ENCODE measurements around the gene TRIM71.
"Not testable (repeated sequence)": the region's sequence is repeated elsewhere in the genome, so short reads cannot be mapped to it uniquely, and the experiment has no call there.

The TRIM71 gene

GRCh38 chr3:32820430-32820829 is 2.6 kb downstream of the TRIM71 start:
- no peak for DNase-seq

- DNase-seq: no peak
Measured at GRCh38 chr3:32820971-32821685, 3.3 kb downstream of the TRIM71 start.

GRCh38 chr3:32821686-32822296 is 4.0 kb downstream of the TRIM71 start:
- DNase-seq: no peak

DNA sequence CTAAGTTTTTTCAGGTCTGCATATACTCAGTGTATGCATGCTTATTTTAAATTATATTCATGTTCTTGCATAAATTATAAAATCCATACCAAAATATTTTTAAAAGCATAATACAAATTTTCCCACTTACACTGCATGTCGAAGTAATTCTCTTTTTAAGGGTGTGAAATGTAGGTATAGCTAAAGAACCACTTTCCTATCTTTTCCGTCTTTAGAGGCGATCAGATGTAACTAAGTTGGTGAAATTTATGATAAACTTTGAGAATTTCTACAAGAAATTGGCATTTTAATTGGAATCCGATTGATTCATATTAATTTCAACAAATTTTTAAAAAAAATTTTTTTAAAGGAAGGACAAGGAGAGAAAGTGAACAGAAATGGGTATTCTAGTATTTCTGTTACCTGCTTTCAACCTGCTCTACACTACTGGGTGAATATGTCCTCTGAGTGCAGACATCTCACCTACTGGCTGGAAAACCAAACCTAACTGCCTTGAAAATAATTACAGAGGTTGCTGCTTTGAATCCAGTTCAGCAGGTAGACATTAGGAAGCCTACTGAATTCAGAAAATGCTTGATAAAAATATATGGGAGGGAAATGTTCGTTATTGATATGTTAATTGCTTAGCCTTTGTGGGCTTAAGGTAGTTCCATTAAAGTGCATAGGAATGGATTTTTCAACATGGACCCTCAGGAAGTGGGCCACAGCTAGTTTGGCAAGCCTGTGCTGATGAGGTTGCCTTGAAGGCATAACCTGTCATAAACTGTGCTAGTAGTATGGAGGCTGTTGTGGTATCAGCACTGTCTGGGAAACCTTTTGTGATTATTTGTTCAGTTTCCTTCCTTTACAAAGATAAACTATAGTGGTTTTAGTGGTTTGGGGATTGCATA is 5.1 kb downstream of the TRIM71 start:
- DNase-seq: no peak

DNA sequence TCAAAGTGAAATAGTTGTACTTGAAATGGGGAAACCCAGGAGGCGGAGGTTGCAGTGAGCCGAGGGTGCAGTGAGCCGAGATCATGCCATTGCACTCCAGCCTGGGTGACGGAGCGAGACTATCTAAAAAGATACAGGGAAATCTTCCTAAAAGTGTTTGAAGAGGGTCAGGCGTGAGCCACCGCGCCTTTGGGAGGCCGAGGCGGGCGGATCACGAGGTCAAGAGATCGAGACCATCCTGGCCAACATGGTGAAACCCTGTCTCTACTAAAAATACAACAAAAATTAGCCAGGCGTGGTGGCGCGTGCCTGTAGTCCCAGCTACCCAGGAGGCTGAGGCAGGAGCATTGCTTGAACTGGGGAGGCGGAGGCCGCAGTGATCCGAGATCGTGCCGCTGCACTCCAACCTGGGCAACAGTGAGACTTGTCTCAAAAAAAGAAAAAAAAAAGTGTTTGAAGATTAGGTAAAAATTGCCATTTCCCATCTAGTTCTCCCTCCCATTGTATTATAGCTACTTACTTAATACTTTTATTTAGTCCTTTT is 5.9 kb downstream of the TRIM71 start:
- not testable (repeated sequence) for DNase-seq

- no peak for DNase-seq
Measured at GRCh38 chr3:32825601-32826375, 8.0 kb downstream of the TRIM71 start.

DNA sequence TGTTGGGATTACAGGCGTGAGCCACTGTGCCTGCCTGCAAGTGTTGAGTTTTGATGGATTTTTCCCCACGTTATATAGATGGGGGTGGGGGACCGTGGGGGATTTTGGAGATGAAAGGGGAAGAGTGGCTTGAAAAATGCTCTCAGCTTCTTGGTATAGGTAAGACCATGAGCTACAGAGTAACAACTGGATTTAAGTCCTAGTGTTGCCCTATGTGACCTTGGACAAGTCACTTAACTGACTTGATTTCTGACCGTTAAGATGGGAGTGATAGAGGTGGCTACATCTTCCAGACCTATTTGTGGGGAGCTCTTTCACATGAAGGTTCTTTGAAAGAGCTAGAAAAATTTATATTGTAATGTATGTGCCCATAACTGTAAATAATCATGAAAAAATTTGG is 13.3 kb downstream of the TRIM71 start:
- no peak for DNase-seq

DNA sequence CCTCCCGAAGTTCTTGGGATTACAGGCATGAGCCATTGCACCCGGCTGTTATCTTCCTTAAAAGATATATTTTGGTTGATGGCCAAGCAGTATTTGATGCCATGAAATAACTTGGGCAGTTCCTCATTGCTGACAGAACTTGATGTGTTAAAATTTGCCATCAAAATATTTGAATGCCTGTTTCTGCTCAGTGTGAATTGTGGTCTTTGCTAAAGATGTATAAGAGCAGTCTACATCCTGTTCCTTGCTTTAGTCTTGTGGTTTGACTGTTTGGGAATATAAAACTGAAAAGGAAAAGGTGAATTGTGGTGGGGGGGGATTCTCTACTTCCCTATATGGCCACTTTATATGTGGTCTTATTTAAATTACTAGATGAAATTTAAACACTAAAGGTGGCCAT is 14.0 kb downstream of the TRIM71 start:
- DNase-seq: no peak

- no peak for DNase-seq
Measured at GRCh38 chr3:32832193-32832592, 14.4 kb downstream of the TRIM71 start.

GRCh38 chr3:32835049-32835371 is 17.2 kb downstream of the TRIM71 start:
- no peak for DNase-seq

GRCh38 chr3:32835961-32836360 is 18.2 kb downstream of the TRIM71 start:
- no peak for DNase-seq

DNA sequence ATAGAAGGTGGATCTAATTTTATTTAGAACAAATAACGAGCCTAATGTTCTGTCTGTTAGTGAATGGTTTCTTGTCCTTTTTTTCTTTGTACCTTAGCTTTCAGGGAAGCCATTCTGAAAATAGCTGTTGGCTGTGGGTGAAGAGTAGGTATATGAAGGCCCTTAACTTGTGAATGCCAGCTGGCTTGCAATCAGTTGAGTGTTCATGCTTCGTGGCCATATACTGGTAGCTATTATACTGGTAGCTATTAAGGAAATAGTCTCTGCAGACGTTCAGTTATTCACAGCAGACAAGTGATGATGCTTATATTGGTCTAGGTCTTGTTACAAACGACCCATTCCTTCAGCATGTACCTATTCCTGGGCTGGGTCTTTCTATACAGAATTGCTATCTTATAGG is 18.8 kb downstream of the TRIM71 start:
- no peak for DNase-seq

- DNase-seq: no peak
Measured at GRCh38 chr3:32837366-32837765, 19.6 kb downstream of the TRIM71 start.

GRCh38 chr3:32837789-32838188 is 20.0 kb downstream of the TRIM71 start:
- no peak for DNase-seq

GRCh38 chr3:32839714-32840085 is 21.9 kb downstream of the TRIM71 start:
- DNase-seq: no peak

GRCh38 chr3:32840086-32840841 is 22.5 kb downstream of the TRIM71 start:
- DNase-seq: no peak

DNA sequence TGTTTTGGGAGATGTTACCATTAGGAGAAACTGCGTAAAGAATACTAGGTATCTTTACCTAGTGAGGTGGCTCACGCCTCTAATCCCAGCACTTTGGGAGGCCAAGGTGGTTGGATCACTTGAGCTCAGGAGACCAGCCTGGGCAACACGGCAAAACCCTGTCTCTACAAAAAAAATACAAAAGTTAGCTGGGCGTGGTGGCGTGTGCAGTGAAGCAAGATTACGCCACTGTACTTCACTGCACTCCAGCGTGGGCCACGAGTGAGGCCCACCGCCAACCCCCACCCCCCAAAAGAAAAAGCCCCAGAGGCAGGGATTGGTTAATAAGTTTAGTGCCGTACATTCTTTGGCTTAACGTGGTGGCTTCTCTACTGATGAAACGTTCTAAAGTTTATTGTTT is 23.5 kb downstream of the TRIM71 start:
- no peak for DNase-seq

- DNase-seq: no peak
Measured at GRCh38 chr3:32841867-32842470, 24.2 kb downstream of the TRIM71 start.

DNA sequence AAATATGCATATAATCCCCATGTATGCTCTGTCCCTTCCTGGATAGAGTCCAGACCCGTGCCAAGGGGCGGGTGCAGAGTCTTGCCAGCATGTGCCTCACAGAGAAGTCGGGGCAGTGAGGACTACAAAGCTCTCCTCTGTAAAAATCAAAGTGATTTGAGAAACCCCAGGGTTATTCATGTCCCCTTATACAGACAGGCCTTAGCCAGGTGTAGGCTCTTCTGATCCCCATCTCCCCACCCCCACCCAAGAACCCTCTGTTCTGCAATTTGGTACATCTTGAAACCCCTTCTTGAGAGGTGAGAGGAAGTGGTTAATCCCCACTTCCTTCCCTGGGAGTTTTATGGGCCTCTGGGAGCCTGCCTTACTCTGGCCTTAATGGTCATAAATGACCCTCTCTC is 24.7 kb downstream of the TRIM71 start:
- DNase-seq: no peak

GRCh38 chr3:32842987-32843386 is 25.2 kb downstream of the TRIM71 start:
- DNase-seq: no peak

DNA sequence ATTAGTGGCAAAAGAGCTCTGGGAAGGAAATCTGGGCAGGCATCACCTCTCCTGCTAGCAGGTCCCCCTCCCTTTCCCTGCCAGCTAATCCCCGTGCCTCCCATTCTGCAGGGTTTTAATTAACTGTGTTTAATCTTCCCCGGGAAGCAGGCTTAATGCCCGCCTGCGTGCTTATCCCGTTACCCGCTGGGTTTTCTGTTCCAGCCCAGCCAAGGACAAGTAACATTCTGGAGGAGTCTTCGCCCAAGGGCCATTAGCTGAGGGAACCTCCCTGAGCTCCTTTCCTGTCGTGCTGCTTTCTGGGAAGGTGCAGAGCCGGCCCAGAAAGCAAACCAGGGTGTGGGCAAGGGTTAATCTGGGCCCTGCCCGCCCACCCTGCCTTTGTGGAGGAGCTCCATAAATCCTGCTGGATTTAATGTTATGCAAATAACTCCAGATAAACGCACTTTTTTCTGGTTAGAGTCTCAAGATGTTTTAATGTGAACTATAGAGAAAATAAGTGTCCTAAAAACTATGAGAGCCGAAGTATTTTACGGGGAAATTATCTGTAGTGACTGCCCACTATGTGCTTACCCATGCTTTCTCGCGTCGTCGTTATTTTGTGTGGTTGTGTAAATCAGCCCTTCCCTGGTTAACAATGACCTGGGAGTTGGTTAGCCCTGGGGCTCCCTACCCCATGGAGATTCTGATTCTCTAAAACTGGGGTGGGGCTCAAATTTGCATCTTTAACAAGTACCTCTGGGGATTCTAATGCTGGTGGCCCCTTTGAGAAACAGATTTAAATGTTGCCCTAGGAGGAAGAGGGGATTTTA is 25.9 kb downstream of the TRIM71 start:
- no peak for DNase-seq
